ENCODE measurements around the gene EGFL6.
"Not testable (repeated sequence)": the region's sequence is repeated elsewhere in the genome, so short reads cannot be mapped to it uniquely, and the experiment has no call there.

Gene EGFL6

DNA sequence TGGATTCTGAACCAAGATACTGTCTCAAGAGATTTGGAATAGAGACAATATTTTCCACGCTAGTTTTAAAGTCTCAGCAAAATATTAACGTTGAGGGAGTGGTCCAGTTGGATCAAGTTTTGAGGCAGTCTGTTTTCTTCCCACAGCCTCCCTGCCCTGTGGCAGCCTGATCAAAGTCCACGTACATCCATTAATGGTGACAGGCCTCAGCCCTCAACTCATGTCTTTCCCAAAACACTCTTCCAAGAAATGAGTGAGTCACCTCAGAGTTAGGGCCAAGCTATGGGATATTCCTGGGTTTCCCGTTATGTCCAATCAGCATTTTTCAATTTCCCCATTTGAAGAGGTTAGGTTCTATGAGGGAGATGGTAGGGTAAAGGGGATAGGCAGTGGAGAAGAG is 28.5 kb downstream of the EGFL6 start:
- DNase-seq: no peak

DNA sequence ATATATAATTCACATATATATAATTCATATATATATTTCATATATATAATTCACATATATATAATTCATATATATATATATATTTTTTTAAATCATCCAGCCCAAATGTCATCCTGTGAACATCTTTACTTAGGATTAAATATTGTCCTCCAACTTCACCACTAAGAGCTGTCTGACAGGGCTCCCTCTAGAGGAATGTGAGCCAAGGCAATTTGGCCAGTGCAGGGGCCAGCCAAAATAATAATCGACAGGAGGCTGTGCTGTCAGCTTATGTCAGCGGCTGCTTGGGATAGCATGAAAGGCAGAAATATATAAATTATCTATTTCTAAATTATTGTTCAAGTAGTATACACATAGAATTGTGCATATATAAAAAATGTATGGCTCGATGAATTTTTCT is 29.5 kb downstream of the EGFL6 start:
- DNase-seq: no peak

DNA sequence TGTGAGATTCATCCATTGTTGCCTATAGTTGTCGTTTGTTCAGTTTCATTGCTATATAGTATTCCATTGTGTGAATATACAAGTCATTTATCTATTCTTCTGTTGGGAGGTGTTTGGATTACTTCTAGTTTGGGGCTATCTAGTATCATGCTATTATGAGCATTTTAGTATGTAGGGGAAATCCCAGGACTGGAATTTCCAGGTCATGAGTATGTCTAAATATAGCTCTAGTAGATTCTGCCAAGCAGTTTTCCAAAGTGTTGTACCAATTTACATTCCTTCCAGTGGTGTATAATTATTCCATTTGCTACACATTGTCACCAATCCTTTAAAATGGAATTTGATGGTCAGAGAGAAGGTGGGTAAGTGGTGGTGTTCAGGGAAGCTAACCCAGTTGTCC is 30.1 kb downstream of the EGFL6 start:
- DNase-seq: no peak

DNA sequence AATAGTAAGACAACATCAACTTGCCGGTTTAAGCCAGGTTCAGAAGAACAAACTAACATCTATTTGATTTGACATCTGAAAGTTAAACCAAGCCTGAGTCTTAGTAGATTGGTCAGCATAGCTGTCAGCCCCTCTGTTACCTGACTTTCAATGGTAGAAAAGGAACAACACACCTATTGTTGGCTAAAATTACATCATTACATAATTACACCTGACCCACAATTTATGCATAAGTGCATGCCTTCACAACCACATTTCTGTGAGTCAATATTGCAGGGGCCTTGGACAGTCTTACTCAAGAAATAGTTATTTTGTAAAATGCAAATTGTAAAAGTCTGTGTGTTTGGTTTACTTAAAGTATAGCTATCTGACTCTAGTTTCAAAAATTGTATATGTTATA is 36.2 kb downstream of the EGFL6 start:
- DNase-seq: no peak

DNA sequence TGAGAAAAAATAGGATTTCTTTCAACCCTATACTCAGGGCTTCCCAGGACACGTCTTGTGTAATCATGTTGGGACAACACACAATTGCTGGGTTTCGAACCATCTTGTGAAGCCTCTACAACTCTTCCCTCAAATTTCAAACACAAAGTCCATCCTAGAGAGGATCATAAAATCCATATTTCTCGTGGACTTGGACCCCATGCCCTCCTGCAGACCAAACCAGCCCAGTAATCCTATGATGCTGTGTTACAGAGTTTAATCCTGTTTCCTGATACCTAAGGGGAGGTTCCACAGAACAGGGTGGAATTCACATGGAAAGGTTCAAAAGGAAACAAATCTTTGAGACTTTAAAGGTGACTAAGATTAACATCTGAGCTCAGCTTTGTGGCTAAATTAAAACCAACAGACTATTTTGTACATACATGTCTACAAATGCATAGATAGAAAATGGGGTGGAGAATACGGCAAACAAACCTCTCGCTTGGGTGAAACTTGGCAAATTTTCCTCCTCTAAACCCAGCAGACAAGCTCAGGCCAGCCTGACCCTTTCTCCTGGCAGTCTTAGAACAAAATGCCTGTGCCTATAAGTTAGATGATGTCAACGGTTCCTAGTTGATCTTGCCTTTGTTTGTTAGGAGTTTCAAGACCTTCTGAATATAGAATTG is 38.1 kb downstream of the EGFL6 start:
- no peak for DNase-seq

DNA sequence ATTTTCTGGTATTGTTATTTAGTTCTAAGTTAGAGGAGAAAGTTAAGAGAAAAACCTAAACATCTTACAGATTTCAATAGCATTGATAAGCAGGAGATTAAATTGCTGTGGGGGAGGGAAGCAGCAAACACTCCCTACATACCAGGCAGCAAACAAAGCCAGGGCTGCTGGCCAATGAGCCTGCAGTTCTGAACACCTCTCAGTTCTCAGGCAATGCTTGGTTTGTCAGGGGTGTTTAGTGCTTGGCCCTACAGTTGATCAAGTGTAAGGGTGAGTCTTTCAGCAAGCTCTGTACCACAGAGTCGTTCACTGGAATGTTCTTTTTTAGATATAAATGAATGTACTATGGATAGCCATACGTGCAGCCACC is 38.6 kb downstream of the EGFL6 start:
- no peak for DNase-seq

DNA sequence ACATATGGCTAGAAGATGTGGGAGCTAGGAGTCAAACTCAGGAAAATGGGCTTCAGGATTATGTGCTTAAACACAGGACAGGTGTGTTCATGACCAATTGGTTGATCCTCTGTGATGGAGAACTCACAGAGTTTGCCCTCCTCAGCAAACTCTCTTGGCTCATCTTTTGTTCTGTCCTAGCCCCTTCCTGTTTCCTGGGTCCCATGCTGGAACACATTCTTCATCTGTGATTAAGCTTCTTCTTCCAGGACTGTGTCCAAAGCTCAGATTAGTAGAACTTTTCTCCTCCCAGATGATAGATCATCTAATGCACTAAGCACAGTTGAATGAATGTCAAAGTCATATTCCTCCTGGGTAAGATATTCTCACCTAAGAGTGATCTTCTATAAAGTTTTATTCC is 44.8 kb downstream of the EGFL6 start:
- DNase-seq: no peak

DNA sequence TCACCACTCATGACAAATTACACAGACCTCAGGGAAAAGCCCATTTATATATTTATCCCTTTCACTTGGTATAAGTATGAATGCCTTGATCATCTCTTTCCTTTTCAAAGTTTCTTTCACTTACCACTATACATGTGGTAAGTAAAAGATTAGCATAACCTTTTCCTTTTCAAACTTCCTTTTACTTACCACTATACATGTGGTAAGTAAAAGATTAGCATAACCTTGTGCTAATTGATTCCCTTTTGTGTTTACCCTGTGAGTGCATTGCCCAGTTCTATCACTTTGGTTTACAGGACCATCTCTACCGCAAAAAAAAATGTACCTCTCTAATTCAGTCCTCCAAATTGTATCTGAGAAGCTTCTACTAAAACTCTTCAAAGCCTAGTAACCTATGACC is 50.8 kb downstream of the EGFL6 start:
- DNase-seq: no peak

DNA sequence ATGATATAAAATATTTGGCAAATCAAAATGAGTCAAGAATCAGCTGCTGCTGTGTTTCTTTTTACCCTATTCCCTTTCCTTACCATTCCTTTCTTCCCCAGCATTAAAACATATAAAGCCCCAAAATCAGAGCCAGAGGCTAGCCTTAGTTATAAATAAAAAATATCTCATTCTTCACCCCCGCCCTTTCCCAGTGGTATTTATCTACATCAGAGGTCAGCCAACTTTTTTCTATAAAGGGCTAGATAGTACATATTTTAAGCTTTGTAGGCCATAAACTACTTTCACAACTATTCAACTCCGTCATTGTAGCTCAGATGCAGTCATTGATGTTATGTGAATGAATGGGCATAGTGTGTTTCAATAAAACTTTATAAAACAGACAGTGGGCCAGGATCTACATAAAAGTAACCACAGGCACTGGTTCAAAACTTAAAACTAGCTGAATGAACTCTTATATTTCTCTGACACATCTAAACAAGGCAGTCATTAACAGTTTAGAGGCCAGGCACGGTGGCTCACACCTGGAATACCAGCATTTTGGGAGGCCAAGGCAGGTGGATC is 53.1 kb downstream of the EGFL6 start:
- DNase-seq: no peak

DNA sequence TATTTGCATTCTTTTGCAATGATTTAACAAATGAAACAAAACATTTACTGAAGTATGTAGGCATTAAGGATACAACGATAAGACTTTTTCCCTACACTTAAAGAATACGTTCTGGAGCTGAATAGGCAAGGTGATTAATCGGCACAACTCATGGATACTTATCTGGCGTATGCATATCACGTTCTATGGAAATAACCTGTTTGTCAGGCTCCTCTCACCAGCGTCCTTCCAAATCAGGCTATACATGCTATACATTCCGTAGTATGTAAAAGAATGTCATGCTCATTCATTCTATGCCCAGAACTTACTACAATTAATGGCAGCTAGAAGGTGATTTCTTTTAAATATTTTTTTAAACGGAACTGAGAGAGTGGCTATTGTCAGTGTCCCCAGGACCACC is 57.9 kb downstream of the EGFL6 start:
- DNase-seq: no peak

DNA sequence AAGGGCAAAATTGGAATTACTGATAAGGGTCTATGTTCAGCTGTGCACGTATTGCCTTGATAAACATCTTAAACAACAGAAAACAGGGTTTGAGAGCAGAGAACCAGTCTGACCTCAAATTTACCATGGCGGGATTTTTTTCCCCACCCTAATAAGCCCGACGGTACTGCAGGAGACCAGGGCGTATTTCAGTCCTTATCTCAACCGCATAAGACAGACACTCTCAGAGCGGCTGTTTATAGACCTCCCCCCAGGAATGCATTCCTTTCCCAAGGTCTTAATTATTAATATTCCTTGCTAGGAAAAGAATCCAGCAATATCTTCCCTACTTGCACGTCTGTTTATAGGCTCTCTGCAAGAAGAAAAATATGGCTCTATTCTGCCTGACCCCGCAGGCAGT is 67.8 kb downstream of the EGFL6 start:
- not testable (repeated sequence) for DNase-seq

DNA sequence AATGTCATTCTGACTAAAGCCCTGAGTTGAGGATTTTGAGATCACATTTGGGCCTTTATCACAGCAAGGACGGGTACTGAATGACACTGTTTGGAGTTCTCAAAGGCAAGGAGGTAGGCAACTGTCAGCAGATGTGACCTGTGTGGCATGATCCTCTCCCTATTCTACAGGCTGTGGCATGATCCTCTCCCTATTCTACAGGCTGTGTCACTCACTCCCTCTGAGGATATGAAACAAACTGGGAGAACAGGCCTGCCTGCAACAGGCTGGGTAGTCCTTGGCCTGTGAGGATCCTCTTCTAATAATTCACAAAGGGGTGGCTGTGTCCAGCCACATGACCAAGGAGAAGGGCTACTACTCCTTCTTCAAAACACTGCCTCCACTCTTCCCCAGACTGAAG is 68.6 kb downstream of the EGFL6 start:
- no peak for DNase-seq

DNA sequence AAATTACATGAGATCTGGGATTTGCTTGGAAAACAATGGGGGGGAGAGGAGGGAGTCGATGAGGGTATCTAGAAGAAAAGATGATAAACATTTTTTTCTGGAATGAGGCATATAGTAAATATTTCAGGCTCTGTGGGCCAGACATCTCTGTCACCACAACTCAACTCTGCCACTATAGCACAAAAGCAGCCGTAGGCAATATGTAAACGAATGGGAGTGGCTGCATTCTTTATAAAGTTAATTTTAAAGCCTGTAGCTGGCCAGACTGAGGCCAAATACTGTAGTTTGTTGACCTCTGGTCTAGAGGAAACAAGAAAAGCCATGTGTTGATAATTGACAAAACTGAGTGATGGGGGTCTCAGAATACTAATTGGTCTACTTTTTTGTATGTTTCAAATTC is 69.4 kb downstream of the EGFL6 start:
- no peak for DNase-seq

DNA sequence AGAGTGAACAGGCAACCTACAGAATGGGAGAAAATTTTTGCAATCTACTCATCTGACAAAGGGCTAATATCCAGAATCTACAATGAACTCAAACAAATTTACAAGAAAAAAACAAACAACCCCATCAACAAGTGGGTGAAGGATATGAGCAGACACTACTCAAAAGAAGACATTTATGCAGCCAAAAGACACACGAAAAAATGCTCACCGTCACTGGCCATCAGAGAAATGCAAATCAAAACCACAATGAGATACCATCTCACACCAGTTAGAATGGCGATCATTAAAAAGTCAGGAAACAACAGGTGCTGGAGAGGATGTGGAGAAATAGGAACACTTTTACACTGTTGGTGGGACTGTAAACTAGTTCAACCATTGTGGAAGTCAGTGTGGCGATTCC is 72.3 kb downstream of the EGFL6 start:
- DNase-seq: not testable (repeated sequence)

DNA sequence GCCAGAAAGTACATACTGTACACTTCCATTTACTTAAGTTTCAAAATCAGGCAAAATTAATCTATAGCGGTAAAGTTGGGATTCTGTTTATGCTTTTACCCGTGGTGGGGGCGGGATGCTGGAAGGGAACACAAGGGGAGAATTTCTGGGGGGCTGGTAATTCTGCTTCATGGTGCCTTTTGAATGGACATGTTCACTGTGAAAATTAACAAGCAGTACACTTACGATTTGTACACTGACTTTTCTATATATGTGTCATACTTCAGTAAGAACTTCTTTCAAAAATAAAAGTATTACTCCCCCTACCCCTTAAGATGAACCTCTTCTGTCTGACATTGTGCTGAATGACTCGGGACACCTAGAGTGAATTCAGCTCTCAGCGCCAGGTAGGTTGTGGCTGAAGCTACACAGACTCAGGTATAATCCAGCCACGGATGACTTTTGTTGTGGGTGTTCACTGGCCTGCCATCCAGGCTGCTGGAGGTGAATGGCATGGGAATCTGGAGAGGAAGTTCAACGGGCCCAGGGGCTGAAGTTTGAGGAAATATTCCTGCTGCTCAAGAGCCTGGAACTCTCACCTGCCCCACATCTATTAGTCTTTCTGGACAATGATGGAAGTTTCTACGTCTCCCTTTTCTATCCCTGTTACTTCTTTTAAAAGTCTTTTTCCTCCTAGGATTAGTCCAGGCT is 76.2 kb downstream of the EGFL6 start:
- no peak for DNase-seq

DNA sequence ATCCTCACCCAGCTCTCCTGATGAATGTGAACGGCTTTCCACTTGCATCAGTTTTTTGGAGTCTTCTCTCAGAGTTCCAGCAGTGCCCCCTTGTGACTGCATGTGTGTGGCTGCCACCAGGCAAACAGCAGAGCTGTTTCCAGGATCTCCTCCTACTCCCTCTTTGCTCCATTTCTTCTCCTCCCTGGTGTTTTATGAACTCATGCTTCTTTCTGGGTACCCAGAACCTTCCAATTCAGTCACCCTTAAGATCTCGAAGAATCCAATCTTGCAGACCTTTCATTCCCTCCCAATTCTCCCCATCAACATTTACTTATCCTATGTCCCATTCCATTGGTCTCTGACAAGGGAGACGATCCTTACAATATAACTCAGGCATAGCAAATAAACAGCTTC is 76.8 kb downstream of the EGFL6 start:
- DNase-seq: no peak

DNA sequence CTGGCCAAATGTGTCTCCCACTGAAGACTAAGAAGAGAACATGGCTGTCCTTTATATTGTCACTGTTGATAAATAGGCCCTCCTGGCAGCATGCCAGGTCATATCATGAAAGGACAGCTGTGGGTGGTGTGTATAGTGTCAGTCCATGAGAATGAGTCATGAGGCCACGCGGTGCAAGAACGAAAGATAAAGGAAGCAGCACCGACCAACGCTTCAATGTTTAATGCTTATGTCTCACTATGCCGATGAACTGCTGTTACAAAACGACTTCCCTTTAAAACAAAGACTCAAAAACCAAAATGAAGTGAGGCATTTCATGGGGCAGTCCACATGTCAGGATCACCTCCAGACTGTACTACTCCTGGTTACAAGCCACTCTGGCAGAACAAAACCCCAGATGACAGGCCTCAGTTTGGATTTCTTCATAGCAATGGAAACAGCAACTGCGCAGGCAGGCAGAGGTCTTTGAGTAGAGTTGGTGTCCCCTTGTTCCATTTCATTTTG is 78.4 kb downstream of the EGFL6 start:
- DNase-seq: no peak

DNA sequence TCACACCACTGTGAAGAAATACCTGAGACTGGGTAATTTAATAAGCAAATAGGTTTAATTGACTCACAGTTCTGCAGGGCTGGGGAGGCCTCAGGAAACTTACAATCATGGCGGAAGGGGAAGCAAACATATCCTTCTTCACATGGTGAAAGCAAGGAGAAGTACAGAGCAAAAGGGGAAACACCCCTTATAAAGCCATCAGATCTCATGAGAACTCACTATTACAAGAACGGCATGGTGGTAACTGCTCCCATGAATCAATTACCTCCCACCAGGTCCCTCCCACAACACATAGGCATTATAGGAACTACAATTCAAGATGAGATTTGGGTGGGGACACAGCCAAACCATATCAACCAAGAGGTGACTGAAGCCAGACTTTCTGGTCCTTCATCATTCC is 78.9 kb downstream of the EGFL6 start:
- not testable (repeated sequence) for DNase-seq

DNA sequence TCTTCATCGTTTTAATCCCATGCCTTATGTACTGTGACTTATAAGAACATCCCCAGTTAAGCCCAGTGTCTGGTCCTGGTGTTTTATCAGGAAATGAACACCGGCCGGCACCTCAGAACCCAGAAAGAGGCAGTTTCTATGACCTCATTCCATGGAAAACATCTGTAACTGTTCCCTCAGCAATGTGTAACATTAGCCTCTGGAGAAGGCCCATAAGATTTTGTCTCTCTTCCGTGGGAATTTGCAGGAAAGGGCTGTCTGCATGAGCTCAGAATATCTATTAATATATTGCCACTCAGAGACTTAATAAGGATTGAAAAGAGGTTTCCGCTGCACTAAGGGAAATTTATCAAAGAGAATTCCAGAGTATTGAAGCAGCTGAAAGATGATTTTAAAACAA is 80.4 kb downstream of the EGFL6 start:
- no peak for DNase-seq

DNA sequence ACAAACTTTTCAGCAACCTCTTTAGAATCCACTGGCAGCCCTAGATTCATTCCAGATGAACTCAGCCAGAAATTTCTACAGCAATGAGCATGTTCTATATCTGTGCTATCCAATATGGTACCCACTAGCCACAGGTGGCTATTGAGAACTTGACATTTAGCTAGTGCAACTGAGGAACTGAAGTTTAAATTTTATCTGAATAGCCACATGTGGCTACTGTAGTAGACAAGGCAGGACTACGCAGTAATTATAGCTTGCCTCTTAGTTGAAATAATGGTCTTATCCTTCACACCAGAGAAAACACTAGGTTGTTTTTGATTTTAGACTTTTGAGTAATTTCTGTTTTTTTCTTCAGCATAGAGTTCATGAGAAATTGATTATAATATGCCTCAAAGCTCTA is 80.9 kb downstream of the EGFL6 start:
- DNase-seq: no peak

DNA sequence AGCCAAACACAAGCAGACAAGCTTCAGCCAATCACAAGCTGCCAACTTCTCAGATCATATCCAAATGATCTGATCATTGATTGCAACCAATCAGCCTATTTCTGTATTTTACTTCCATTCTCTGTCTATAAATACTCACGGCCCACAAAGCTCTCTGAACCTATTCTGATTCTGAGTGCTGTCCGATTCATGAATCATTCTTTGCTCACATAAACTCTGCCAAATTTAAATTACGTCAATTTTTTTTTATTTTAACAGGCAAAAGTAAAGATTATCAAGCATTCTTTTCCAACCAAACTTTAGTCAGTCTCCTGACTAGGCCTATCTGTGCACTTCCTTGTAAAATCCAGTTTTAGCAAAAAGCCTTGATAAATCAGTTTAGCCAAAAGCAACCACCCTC is 81.7 kb downstream of the EGFL6 start:
- no peak for DNase-seq

DNA sequence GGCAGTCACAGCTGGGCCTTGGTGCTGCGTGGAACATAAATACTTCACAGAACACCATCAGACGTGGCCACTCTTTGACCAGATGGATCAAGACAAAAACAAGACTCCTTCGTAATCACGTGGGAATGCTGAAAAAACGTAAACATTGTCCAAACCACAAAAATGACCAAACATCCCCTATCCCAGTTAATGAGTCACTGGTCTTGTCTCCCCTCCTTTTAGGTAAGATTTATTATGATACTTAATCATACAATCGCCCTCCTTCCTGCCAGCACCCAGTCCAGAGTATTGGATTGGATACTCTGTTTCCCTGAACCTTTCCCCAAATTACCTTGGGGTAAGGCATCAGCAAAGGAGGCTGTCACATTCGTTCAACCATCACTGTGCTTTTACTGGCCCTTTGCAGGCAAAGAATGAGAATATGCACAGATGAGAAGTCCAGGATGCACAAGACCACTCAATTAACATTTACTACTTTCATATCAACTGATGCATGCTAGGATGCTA is 82.9 kb downstream of the EGFL6 start:
- DNase-seq: no peak

DNA sequence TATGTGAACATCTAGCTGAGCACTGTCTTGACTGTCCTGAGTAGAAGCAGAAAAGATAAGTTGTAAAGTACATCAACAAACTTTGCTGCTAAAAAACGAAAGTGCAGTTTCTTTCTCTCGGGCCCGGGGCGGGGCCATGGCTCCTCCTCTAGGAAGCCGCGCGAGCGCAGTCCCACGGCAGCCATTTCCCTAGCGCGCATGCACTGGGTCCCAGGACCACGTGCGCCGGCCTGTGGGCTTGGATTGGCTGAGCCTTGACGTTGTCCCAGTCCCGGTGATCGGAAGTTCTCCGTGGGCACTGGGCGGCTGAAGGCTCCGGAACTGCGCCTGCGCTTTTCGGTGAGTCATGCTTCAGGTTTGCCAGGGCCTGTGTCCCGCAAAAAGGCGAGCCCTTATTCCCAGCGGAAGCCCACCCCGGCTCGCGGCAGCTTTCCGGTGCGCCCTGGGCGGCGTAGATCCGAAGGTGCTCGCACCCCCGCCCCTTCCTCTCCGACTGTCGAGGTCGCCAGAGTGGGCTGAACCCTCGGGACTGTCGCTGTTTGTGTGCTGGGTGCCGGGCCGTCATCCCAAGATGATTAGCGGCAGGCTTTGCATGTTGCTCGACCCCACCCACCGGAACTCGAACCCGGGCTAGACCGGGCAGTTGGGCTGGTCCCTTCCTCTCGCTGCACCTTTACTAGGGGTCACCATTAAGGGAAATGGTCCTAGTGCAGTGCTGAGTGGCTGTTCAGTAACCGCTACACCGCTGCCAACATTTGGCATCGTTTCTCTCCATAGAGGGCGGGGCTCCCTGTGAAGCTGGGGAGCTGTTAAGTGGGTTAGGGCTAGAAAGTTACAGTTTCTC is 83.7 kb downstream of the EGFL6 start, which contains the start of gene TCEANC:
Gene TCEANC, plus strand, starts transcription at position 292 of the 844 bp plus-strand sequence. CDS start 9,368 bp downstream, outside the sequence.
- DNase-seq: peak; percentile 90

All from NK-92 treated with Interleukin-12 subunit alpha and Interleukin-12 subunit beta, amount 100 ng/mL, for 24 hours (cell line).